GM12891 (cell line): ENCODE results near the gene SEMA4F.
"Not testable (repeated sequence)": the region's sequence is repeated elsewhere in the genome, so short reads cannot be mapped to it uniquely, and the experiment has no call there.

Experiments
- DNase-seq: peaks from one replicate; pipeline ENCODE4 v3.0.0; 2011; ENCODE audit warnings: low spot score; ENCODE audit not compliant: insufficient read length
- FAIRE-seq: peaks from 2 replicates; lab custom pipeline; 2011; peaks lifted over from hg19 to GRCh38; lab: Jason Lieb, UNC
- PAX5 ChIP-seq: IDR thresholded peaks from 2 replicates; pipeline ENCODE4 v1.6.1; 2011; ENCODE audit warnings: low read length, moderate library complexity, mild to moderate bottlenecking; ENCODE audit not compliant: insufficient read depth, severe bottlenecking
- POLR2A ChIP-seq: IDR thresholded peaks from 2 replicates; pipeline ENCODE4 v1.6.1; 2011; ENCODE audit warnings: low read depth, low read length, control low read depth
- POLR2AphosphoS5 ChIP-seq: IDR thresholded peaks from 2 replicates; pipeline ENCODE4 v1.6.1; 2011; ENCODE audit warnings: low read depth, low read length, control low read depth
- POU2F2 ChIP-seq: IDR thresholded peaks from 2 replicates; pipeline ENCODE4 v1.6.1; 2011; ENCODE audit warnings: low read depth, mild to moderate bottlenecking, control low read depth, low read length, moderate library complexity
- SPI1 ChIP-seq: IDR thresholded peaks from 2 replicates; pipeline ENCODE4 v1.6.1; 2011; ENCODE audit warnings: low read depth, low read length, control low read depth
- TAF1 ChIP-seq: IDR thresholded peaks from 2 replicates; pipeline ENCODE4 v1.6.1; 2011; ENCODE audit warnings: low read depth, low read length, control low read depth

The SEMA4F gene

GRCh38 chr2:74628538-74629105, 25.4 kb upstream of the SEMA4F start:
- DNase-seq (no peak), FAIRE-seq (no peak)
- TF ChIP-seq PAX5 (no peak), POLR2AphosphoS5 (no peak), POLR2A (no peak), TAF1 (no peak), POU2F2 (no peak)

DNA sequence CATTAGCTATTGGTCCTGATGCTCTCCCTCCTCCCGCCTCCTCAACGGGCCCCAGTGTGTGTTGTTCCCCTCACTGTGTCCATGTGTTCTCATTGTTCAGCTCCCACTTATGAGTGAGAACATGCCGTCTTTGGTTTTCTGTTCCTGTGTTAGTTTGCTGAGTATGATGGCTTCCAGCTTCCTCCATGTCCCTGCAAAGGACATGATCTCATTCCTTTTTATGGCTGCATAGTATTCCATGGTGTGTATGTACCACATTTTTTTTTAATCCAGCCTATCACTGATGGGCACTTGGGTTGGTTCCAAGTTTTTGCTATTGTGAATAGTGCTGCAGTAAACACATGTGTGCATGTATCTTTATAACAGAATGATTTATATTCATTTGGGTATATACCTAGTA, 23.6 kb upstream of the SEMA4F start:
- DNase-seq, FAIRE-seq: not testable (repeated sequence)

DNA sequence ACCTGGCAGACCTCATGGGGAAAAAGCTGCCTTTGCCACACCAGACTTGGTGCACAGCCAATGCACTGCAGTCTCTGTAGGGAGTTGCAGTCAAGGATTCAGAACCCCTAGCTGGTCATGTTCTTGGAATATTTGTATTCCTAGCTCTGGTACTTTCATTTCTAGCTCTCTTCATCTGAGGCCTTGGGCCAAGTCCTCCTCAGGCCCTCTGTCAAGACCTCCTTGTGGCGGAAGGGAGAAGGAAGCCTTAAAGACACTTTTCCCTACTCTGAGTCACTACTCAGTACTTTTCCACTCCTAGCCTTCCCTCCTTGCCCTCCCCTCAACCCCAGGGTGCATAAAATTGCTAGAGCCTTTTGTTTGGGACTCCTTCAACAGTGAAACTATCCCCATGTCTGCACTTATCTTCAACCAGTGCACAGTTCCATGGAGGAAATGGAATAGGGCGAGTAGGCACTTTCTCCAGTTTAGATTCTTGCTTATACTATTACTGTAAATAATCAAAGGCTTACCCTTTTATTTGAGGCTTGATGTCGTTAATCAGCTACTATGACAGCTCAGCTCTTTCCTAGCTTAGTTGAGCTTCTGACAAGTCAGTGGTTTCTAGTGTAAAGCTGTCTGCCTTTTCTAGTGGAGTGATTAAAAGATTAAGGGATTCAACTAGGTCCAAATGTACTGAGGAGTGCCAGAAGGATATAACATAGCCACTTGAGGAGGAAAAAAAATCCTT, 21.7 kb upstream of the SEMA4F start:
- FAIRE-seq (no peak), DNase-seq (no peak)
- TF ChIP-seq PAX5 = no peak
- TF ChIP-seq SPI1 = no peak
- TF ChIP-seq POLR2A = no peak
- no peak for TF ChIP-seq TAF1
- TF ChIP-seq POU2F2 = no peak
- TF ChIP-seq POLR2AphosphoS5 = no peak

GRCh38 chr2:74632939-74633312, 21.1 kb upstream of the SEMA4F start:
- TF ChIP-seq PAX5 (no peak), POU2F2 (no peak), TAF1 (no peak), SPI1 (no peak), POLR2A (no peak)
- FAIRE-seq (no peak), DNase-seq (no peak)

DNA sequence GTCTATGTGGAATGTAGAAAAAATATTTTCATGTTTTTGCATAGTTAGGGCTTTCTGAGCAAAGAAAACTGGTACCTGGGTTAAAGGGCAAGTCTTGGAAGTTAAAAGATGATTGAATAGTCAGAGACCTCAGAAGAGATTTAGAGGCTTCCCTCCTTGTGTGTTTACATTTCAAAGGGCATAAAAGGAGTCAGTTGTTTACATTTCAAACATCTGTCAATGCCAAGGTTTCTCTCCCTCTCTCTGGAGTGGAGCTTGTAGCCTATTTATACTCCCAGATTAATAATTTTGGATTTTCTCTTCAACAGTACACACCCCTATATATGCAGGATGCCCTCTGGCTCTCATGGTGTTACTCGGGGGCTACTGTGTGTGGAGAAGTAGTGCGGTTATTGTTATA, 14.5 kb upstream of the SEMA4F start:
- FAIRE-seq (no peak), DNase-seq (no peak)
- TF ChIP-seq TAF1 = no peak
- no peak for TF ChIP-seq POLR2A
- no peak for TF ChIP-seq POU2F2
- no peak for TF ChIP-seq SPI1
- no peak for TF ChIP-seq POLR2AphosphoS5
- TF ChIP-seq PAX5 = no peak

DNA sequence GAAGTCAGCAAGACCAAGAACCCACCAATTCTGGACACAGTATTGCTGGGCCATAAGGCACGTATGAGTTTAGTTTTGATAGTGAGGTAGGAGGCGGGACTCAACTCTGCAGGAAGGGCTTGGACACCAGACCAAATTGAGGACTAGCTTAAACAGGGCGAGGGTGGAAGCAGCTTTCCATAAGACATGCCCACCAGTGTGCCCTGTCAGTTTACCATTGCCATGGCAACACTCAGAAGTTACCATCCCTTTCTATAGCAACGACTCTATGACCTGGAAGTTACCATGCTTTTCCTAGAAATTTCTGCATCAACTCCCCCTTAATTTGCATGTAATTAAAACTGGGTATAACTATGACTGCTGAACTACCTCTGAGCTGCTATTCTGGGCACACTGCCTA, 8.7 kb upstream of the SEMA4F start:
- TF ChIP-seq POLR2AphosphoS5 (no peak), PAX5 (no peak), TAF1 (no peak), POLR2A (no peak), SPI1 (no peak), POU2F2 (no peak)
- no peak for DNase-seq
- FAIRE-seq = no peak

DNA sequence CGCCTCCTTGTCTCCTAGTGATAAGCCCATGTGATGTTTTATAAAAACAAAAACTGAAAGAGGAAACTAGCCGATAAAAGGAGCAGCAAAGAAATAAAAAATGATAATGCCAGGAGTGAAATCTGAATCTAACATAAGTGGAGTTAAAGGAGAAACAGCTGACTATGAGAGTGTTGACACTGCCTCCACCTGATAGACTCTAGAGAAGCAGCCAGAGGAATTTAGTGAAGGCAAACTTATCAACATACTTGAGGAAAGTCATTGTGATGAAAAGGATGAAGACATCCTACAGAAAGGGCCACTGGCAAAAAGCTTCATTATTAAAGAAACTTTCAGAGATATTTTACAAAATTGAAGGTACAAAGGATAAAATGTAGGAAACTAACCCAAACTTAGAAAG, 7.8 kb upstream of the SEMA4F start:
- DNase-seq (no peak), FAIRE-seq (no peak)
- TF ChIP-seq PAX5 = no peak
- TF ChIP-seq POU2F2 = no peak
- TF ChIP-seq POLR2AphosphoS5 = no peak
- no peak for TF ChIP-seq POLR2A
- no peak for TF ChIP-seq TAF1
- no peak for TF ChIP-seq SPI1

DNA sequence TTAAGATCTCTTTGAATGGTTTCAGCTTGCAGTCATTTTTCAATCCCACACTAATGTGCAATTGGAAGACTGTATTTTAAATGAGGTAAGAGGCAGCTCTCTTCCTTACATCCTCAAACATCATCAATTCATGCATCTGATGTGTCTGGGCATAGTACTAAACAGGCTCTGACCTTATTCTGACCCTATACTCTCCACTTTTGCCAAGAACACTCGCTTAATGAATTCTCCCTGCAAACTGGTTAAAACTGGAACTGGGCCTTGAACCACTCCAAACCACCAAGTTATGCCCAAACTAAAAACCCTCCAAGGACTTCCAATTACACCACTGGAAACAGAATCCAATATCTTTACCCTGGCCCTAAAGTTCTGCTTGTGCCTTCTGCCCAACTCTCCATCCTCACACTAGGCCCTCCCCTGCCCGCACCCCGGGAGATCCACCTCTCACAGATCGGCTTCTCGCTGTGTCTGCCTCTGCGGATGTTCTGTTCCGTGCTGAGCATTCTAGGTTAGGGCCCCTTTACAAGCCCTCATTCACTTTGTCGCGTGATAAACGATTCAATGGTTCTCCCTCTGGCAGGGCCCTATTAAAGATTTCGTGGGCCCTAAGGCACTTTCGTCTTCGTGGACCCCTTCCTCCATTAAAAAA, 7.1 kb upstream of the SEMA4F start:
- TF ChIP-seq POU2F2 = no peak
- no peak for TF ChIP-seq TAF1
- DNase-seq (no peak), FAIRE-seq (no peak)

DNA sequence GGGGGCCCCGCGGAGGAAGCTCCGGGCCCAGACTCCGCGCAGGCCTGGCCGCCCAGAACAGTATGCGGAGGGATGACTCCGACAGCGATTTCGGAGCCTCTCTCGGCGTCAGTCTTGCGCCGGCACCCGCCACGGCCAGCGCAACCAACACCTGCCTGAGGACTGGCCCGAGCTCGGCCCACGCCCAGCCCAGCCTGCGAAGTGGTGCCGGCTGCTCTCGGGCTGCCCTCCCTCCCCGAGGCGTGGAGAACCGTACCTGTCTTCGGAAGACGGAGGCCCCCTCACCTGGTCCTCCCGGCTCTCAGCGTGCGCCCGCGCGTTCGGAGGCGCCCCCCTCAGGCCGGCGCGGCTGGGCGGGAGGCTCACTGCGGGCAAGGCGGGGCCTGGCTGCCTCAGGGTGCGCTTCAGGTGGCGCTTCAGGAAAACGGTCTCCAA, 6.0 kb upstream of the SEMA4F start, which contains the start of gene M1AP:
Gene M1AP (minus strand): TSS at position 322 of the 435 bp plus-strand sequence. CDS start 8,055 bp downstream, outside the sequence.
- no peak for FAIRE-seq
- DNase-seq = no peak
- TF ChIP-seq SPI1 = no peak
- TF ChIP-seq TAF1 = no peak
- no peak for TF ChIP-seq PAX5
- TF ChIP-seq POU2F2 = no peak
- TF ChIP-seq POLR2A = no peak
- TF ChIP-seq POLR2AphosphoS5 = no peak

- no peak for DNase-seq
Measured at GRCh38 chr2:74653589-74653984, 460 bp upstream of the SEMA4F start.

More at GRCh38 chr2:74653589-74653984, 460 bp upstream of the SEMA4F start:
- FAIRE-seq = no peak
- no peak for TF ChIP-seq POU2F2
- TF ChIP-seq POLR2AphosphoS5 = no peak
